Amniotic epithelial cell (primary cell): Measurements from ENCODE around the gene GLYR1.

Experiments used
- DNase-seq: peaks from one replicate; pipeline ENCODE4 v3.0.0-alpha.2; 2010; ENCODE audit warnings: low read depth

Gene GLYR1

GRCh38 chr16:4805231-4805630 lies 41.9 kb downstream of the GLYR1 start:
- DNase-seq: peak; percentile 31

GRCh38 chr16:4803898-4804762 lies 43.0 kb downstream of the GLYR1 start:
- no peak for DNase-seq

- peak; percentile 13 for DNase-seq
Observed at GRCh38 chr16:4803401-4803844, 43.7 kb downstream of the GLYR1 start.

- peak; percentile 85 for DNase-seq
Observed at GRCh38 chr16:4802659-4803287, 44.3 kb downstream of the GLYR1 start.

- DNase-seq: peak; percentile 27
Observed at GRCh38 chr16:4801962-4802658, 45.0 kb downstream of the GLYR1 start, which contains the start of gene ROGDI. Gene ROGDI, minus strand, starts transcription at chr16:4802633. Its CDS starts 62 bp downstream, at chr16:4802571.

- no peak for DNase-seq
Observed at GRCh38 chr16:4801051-4801961, 45.8 kb downstream of the GLYR1 start.

GRCh38 chr16:4800290-4801041 lies 46.6 kb downstream of the GLYR1 start:
- no peak for DNase-seq

GRCh38 chr16:4799171-4799855 lies 47.8 kb downstream of the GLYR1 start:
- no peak for DNase-seq

- no peak for DNase-seq
Observed at GRCh38 chr16:4798456-4798855, 48.6 kb downstream of the GLYR1 start.

GRCh38 chr16:4797805-4798252 lies 49.3 kb downstream of the GLYR1 start:
- DNase-seq: no peak

- no peak for DNase-seq
Observed at GRCh38 chr16:4796982-4797804, 49.9 kb downstream of the GLYR1 start.

GRCh38 chr16:4795828-4796572 lies 51.1 kb downstream of the GLYR1 start:
- DNase-seq: no peak

GRCh38 chr16:4795181-4795827 lies 51.8 kb downstream of the GLYR1 start, which contains the start of gene SMIM22:
Gene SMIM22, plus strand, starts transcription at chr16:4795369. Its CDS starts 366 bp downstream, at chr16:4795735.
- no peak for DNase-seq

GRCh38 chr16:4792951-4793513 lies 54.1 kb downstream of the GLYR1 start:
- DNase-seq: no peak

GRCh38 chr16:4790871-4791270 lies 56.2 kb downstream of the GLYR1 start:
- no peak for DNase-seq

- no peak for DNase-seq
Observed at GRCh38 chr16:4790261-4790660, 56.8 kb downstream of the GLYR1 start.

GRCh38 chr16:4788910-4789309 lies 58.2 kb downstream of the GLYR1 start:
- no peak for DNase-seq

GRCh38 chr16:4788489-4788889 lies 58.6 kb downstream of the GLYR1 start:
- DNase-seq: no peak
